AG10803 (cell line): ENCODE measurements around the gene NPTN.

Source experiments
- DNase-seq: peaks from one replicate; pipeline ENCODE4 v3.0.0; 2010; ENCODE audit warnings: low read depth
- H3K4me3 ChIP-seq: 2 replicates; pipeline ENCODE4 v1.5.1; 2011; ENCODE audit warnings: mild to moderate bottlenecking, low read length, control low read depth
- TF ChIP-seq, protein P1 (sequence below): conservative IDR thresholded peaks from 2 replicates; pipeline ENCODE4 v1.5.1; 2011; ENCODE audit warnings: mild to moderate bottlenecking, low read length, control low read depth, inconsistent platforms

The NPTN gene

GRCh38 chr15:73601451-73602445, 31.4 kb downstream of the NPTN start:
- DNase-seq = peak; percentile 63
- peak overlapping the region; percentile 18 for H3K4me3 ChIP-seq
- TF ChIP-seq, protein P1, sequence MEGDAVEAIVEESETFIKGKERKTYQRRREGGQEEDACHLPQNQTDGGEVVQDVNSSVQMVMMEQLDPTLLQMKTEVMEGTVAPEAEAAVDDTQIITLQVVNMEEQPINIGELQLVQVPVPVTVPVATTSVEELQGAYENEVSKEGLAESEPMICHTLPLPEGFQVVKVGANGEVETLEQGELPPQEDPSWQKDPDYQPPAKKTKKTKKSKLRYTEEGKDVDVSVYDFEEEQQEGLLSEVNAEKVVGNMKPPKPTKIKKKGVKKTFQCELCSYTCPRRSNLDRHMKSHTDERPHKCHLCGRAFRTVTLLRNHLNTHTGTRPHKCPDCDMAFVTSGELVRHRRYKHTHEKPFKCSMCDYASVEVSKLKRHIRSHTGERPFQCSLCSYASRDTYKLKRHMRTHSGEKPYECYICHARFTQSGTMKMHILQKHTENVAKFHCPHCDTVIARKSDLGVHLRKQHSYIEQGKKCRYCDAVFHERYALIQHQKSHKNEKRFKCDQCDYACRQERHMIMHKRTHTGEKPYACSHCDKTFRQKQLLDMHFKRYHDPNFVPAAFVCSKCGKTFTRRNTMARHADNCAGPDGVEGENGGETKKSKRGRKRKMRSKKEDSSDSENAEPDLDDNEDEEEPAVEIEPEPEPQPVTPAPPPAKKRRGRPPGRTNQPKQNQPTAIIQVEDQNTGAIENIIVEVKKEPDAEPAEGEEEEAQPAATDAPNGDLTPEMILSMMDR = no peak

DNA sequence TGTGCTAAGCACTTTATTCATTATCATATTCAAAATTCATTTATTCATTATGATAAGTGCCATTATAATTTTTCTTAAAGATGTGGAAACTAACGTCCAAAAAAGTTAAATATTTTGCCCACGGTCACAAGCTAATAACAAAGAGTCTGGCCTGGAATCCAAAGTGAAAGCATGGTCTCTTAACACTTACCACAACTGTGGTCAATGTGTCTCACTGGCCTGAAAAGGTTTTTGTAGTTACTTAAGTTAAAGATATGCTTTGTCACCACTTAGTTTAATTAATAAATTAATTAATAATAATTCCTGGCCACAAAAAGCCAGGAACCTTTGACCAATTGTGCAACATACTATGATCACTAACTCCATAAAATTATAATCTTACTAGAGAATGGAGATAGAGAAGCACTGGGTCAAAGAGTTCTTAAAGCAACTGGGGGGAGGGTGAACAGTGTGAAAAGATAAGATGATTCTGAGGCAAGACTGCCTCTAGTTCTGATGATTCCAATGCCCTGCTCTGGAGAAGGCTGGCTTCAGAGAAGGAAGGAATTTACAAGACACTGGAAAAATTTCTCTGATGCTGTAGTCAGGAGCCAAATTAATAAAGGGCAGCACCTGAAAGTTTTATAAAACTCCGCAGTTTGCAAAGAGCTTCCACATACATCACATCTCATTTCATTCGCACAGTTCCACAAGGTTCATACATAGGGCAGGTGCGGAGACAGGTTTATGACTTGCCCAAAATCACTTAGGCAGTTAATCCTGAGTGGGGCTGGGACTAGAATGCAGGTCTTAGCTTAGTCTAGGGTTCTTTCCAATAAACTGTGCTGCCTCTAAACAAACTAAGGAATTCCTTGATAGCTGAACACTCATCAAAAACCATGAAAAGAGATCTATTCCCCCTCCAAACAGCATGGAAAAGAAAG, 32.5 kb downstream of the NPTN start:
- TF ChIP-seq, protein P1 = no peak
- H3K4me3 ChIP-seq = no peak overlapping the region
- no peak for DNase-seq

GRCh38 chr15:73599934-73600333, 33.3 kb downstream of the NPTN start:
- DNase-seq = peak; percentile 25
- TF ChIP-seq, protein P1 = no peak
- no peak overlapping the region for H3K4me3 ChIP-seq

DNA sequence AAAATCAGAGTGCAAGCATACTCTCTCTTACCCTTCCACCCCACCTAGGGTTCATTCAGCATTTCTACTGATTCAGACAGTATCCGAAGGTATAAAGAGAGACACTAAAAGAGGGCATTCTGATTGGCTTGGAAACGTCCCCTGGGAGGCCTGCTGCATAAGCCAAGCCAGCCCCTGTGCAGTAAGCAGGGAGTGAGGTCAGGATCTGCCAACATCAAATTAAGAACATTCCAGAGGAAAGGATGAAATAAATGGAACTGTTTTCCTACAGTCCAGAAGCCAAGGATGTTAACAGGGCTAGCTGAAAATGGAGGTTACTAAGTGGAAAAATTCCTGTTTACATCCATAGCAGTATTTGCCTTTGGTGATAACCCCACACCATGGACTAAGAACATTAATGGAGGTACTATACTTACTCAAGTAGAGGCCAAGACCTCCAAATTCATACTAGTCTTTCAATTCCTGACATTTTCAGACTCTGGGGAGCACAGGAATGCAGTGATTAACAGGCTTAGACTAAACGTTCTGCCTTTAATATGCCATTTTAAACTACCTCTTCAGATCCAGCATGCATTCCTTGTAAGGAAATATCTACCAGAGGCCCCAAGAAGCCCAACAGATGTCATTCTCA, 34.5 kb downstream of the NPTN start:
- peak; percentile 63 for DNase-seq
- TF ChIP-seq, protein P1 = no peak
- no peak overlapping the region for H3K4me3 ChIP-seq

DNA sequence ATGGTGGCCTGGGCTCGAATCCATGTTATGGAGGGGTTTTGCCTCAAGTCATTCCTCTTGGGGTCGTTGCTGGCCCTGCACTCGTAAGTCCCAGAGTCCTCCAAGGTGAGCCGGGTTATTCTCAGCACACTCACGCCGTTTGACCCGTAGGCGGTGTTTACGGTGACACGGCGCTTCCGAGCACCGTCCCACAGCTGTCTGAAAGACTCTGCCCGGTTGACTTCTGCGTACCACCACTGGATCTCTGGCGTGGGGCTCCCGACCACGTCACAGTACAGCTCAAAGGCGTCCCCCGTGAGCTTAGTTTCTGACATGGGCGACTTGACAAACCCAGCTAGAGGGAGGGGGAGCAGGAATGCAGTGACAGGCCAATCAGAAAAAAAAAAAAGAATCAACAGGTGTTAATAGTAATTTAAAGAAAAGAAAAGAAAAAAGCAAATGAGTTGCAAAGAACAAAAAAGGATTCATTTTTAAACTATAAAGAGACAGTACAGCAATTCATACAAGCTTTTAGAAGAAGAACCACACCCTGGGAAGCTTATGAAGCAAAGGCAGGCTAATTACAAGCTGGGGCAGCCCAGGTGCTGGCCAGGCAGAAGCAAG, 36.1 kb downstream of the NPTN start:
- TF ChIP-seq, protein P1 = no peak
- no peak overlapping the region for H3K4me3 ChIP-seq
- DNase-seq = no peak

DNA sequence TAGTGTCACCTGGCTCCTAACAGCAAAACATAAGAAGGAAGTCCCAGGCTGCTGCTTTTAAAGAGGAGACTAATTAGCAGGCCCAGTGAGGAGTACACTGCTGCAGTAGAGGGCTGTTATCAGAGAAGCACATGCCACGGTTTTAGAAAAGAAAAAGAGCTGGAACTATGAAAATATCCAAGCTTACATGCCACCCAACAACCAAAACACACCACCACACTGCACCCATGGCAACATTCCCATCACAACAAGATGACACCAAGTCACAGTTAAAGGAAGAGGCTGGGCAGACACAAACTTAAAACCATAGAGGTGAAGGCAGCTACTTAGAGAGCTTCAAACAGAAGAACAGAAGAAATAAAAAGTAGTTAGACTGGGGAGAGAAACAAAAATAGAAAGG, 37.0 kb downstream of the NPTN start:
- H3K4me3 ChIP-seq = no peak overlapping the region
- TF ChIP-seq, protein P1 = no peak
- DNase-seq = peak; percentile 44
